ENCODE results near the gene SLC6A6. TPM values are rescaled to one million over a fixed set of nuclear protein-coding genes. Genes with fewer than 3 reads are reported as not detected.

SLC6A6 gene
- polyA plus RNA-seq, 1 donor (not counting 4 experiments of a cell fraction or from before 2014, with no cell fraction given) = 8.3 TPM

DNA sequence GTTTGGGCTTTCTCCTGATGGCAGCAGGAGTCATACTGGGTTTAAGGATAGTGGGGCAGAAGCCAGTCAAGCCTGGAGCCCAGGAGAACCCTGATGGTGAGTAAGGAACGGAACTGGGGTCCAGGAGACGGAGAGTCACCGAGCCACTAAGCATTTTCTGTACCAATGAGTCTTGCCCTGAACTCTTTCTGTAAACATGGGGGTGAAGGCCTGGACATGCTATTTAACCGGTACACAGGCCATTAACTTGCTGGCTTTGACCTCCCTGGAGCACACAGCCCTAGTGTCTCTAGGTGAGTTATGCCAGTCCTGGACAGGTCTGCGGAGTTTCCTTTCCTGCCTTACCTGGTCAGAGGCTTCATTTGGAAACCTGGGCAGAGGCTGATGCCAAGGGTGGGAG, 3.9 kb downstream of the SLC6A6 start:
- Histone ChIP-seq H3K36me3 (ENCODE audit: control insufficient read depth in 2 of 2, extremely low read depth in 1 of 2, insufficient read depth in 2 of 2, low read length in 2 of 2) (peaks cover 0 to 3% of the 10 kb centered on the region in 2 experiments), H3K4me2 (ENCODE audit: control insufficient read depth, extremely low read depth, insufficient read depth, low read depth, low read length) (no peak overlapping the region), H3K27me3 (ENCODE audit: control insufficient read depth, extremely low read depth, insufficient read depth, low read length) (no peaks in the 10 kb centered on the region), H3K9me3 (ENCODE audit: control insufficient read depth, low read depth, low read length) (no peaks in the 10 kb centered on the region), H3K9ac (ENCODE audit: control insufficient read depth, extremely low read depth, insufficient read depth, low read length) (no peak overlapping the region), H4K20me1 (ENCODE audit: control insufficient read depth, extremely low read depth, insufficient read depth, low read length) (peaks cover 4% of the 10 kb centered on the region), H3K79me2 (ENCODE audit: control insufficient read depth, insufficient read depth, low read length) (peaks cover 49% of the 10 kb centered on the region), H3K4me1 (ENCODE audit: control insufficient read depth, extremely low read depth, insufficient read depth, low read length) (peaks cover 53% of the 10 kb centered on the region), H3K9me1 (ENCODE audit: control insufficient read depth, extremely low read depth, insufficient read depth, low read length) (no peaks in the 10 kb centered on the region), H3K4me3 (ENCODE audit: control insufficient read depth in 2 of 3, extremely low read depth in 1 of 3, insufficient read depth in 2 of 3, low read depth in 1 of 3, low read length in 3 of 3) (no peak overlapping the region), H2AFZ (ENCODE audit: control insufficient read depth, low read length) (no peak overlapping the region), H3K27ac (ENCODE audit: control insufficient read depth, insufficient read depth, low read length) (no peak overlapping the region)
- TF ChIP-seq, protein P1, sequence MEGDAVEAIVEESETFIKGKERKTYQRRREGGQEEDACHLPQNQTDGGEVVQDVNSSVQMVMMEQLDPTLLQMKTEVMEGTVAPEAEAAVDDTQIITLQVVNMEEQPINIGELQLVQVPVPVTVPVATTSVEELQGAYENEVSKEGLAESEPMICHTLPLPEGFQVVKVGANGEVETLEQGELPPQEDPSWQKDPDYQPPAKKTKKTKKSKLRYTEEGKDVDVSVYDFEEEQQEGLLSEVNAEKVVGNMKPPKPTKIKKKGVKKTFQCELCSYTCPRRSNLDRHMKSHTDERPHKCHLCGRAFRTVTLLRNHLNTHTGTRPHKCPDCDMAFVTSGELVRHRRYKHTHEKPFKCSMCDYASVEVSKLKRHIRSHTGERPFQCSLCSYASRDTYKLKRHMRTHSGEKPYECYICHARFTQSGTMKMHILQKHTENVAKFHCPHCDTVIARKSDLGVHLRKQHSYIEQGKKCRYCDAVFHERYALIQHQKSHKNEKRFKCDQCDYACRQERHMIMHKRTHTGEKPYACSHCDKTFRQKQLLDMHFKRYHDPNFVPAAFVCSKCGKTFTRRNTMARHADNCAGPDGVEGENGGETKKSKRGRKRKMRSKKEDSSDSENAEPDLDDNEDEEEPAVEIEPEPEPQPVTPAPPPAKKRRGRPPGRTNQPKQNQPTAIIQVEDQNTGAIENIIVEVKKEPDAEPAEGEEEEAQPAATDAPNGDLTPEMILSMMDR (optimal IDR thresholded peaks at IDR 0.05 in 1 of 3, IDR thresholded peaks at IDR 0.05 in 1 of 3, conservative IDR thresholded peaks at IDR 0.05 in 1 of 3; ENCODE audit: extremely low read depth in 1 of 3, insufficient read depth in 2 of 3, low read length in 3 of 3) = no peak
- TF ChIP-seq EZH2 (IDR thresholded peaks at IDR 0.05; ENCODE audit: low read length) = no peak
- FAIRE-seq (no peak), DNase-seq (ENCODE audit: low read depth, low spot score) (no peak)
- dilution Hi-C loops (cut with MboI; ENCODE audit: extremely low pct_ligation_motif_present, low sequenced_read_pairs) = no loop called here

DNA sequence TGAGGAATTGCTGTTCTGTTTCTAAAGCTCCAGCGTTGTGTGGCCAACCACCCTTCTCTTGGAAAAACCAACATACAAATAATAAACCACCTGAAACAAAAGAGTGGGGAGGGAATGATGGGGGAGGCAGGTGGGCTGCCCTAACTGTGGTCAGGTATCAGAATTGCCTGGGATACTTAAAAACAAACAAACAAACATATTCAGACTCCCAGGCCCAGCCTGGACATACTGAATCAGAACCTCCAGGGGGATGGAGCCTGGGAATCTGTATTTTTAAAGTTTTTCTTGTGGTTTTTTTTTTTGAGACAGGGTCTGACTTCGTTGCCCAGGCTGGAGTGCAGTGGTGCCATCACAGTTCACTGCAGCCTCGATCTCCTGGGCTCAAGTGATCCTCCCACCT, 4.4 kb downstream of the SLC6A6 start:
- no peaks in the 10 kb centered on the region for H3K27me3 ChIP-seq (ENCODE audit: control insufficient read depth, extremely low read depth, insufficient read depth, low read length)
- H3K4me2 ChIP-seq (ENCODE audit: control insufficient read depth, extremely low read depth, insufficient read depth, low read depth, low read length) = no peak overlapping the region
- H3K79me2 ChIP-seq (ENCODE audit: control insufficient read depth, insufficient read depth, low read length) = peaks cover 51% of the 10 kb centered on the region
- no peak overlapping the region for H3K27ac ChIP-seq (ENCODE audit: control insufficient read depth, insufficient read depth, low read length)
- no peak overlapping the region for H3K4me3 ChIP-seq (ENCODE audit: control insufficient read depth in 2 of 3, extremely low read depth in 1 of 3, insufficient read depth in 2 of 3, low read depth in 1 of 3, low read length in 3 of 3)
- dilution Hi-C loops (cut with MboI; ENCODE audit: extremely low pct_ligation_motif_present, low sequenced_read_pairs) = no loop called here
- no peak overlapping the region for H3K9ac ChIP-seq (ENCODE audit: control insufficient read depth, extremely low read depth, insufficient read depth, low read length)
- H3K36me3 ChIP-seq (ENCODE audit: control insufficient read depth in 2 of 2, extremely low read depth in 1 of 2, insufficient read depth in 2 of 2, low read length in 2 of 2) = peaks cover 0 to 3% of the 10 kb centered on the region in 2 experiments
- peaks cover 51% of the 10 kb centered on the region for H3K4me1 ChIP-seq (ENCODE audit: control insufficient read depth, extremely low read depth, insufficient read depth, low read length)
- no peak overlapping the region for H2AFZ ChIP-seq (ENCODE audit: control insufficient read depth, low read length)
- FAIRE-seq (no peak), DNase-seq (ENCODE audit: low read depth, low spot score) (no peak)
- TF ChIP-seq, protein P1 (optimal IDR thresholded peaks at IDR 0.05 in 1 of 3, IDR thresholded peaks at IDR 0.05 in 1 of 3, conservative IDR thresholded peaks at IDR 0.05 in 1 of 3; ENCODE audit: extremely low read depth in 1 of 3, insufficient read depth in 2 of 3, low read length in 3 of 3) = no peak
- no peaks in the 10 kb centered on the region for H3K9me3 ChIP-seq (ENCODE audit: control insufficient read depth, low read depth, low read length)
- H3K9me1 ChIP-seq (ENCODE audit: control insufficient read depth, extremely low read depth, insufficient read depth, low read length) = no peaks in the 10 kb centered on the region
- peaks cover 4% of the 10 kb centered on the region for H4K20me1 ChIP-seq (ENCODE audit: control insufficient read depth, extremely low read depth, insufficient read depth, low read length)
